ENCODE measurements around the gene OLFM2. TPM values are rescaled to one million over a fixed set of nuclear protein-coding genes. Genes with fewer than 3 reads are reported as not detected.

The OLFM2 gene
- total and polyA plus RNA-seq, 10 donors, result 1.5 to 4.6 (median 2.5) TPM

GRCh38 chr19:9917321-9917720 lies 19.0 kb downstream of the OLFM2 start:
- no peaks in the 10 kb centered on the region for H3K9me3 ChIP-seq
- no peak for TF ChIP-seq POLR2A (IDR thresholded peaks at IDR 0.05)
- no peak for TF ChIP-seq POLR2AphosphoS5 (IDR thresholded peaks at IDR 0.05)
- no peak for TF ChIP-seq CTCF (IDR thresholded peaks at IDR 0.05 in 8 of 11, conservative IDR thresholded peaks at IDR 0.05 in 3 of 11)
- DNase-seq, result no peak
- no peaks in the 10 kb centered on the region for H3K36me3 ChIP-seq
- no peak overlapping the region for H3K27ac ChIP-seq
- peaks cover 5 to 23% (median 21%) of the 10 kb centered on the region in 6 donors for H3K4me1 ChIP-seq
- peaks cover 0 to 91% (median 28%) of the 10 kb centered on the region in 7 donors for H3K27me3 ChIP-seq (replicated peaks in 1 of 7)
- H3K4me3 ChIP-seq, result no peak overlapping the region
- intact Hi-C loops (cut with DNase I; ENCODE audit: low total_unique reads), result loop anchor here (10.0 kb wide), 1 partner anchor 63 kb away; no protein-coding TSS in a partner anchor
- WGBS, 5 donors, result 5 to 14% (median 7%) methylated on average over 3 of the region's 3 CpGs

GRCh38 chr19:9916719-9917118 lies 19.6 kb downstream of the OLFM2 start:
- DNase-seq, result no peak
- Histone ChIP-seq H3K4me1 (peaks cover 5 to 23% (median 21%) of the 10 kb centered on the region in 6 donors), H3K27ac (no peak overlapping the region), H3K9me3 (no peaks in the 10 kb centered on the region), H3K27me3 (replicated peaks in 1 of 7) (peaks cover 0 to 94% (median 33%) of the 10 kb centered on the region in 7 donors), H3K36me3 (no peaks in the 10 kb centered on the region), H3K4me3 (no peak overlapping the region)
- WGBS, 5 donors, result 39 to 48% (median 42%) methylated on average over 6 of the region's 6 CpGs
- intact Hi-C loops (cut with DNase I; ENCODE audit: low total_unique reads), result loop anchor here (10.0 kb wide), 1 partner anchor 62 kb away; no protein-coding TSS in a partner anchor
- TF ChIP-seq POLR2AphosphoS5 (IDR thresholded peaks at IDR 0.05) (no peak), CTCF (IDR thresholded peaks at IDR 0.05 in 8 of 11, conservative IDR thresholded peaks at IDR 0.05 in 3 of 11) (no peak), POLR2A (IDR thresholded peaks at IDR 0.05) (no peak)

GRCh38 chr19:9914315-9915207 lies 21.8 kb downstream of the OLFM2 start:
- Histone ChIP-seq H3K27ac (peak overlapping the region in 1 of 8 donors; percentile 9), H3K4me3 (peak overlapping the region; percentile 28 to 71 (median 40)), H3K36me3 (no peaks in the 10 kb centered on the region), H3K4me1 (peaks cover 5 to 23% (median 21%) of the 10 kb centered on the region in 6 donors), H3K9me3 (no peaks in the 10 kb centered on the region), H3K27me3 (replicated peaks in 1 of 7) (peaks cover 0 to 98% (median 34%) of the 10 kb centered on the region in 7 donors)
- peak; percentile 86 for DNase-seq
- WGBS, 5 donors, result 0 to 2% (median 1%) methylated on average over 37 to 65 of the region's 65 CpGs
- intact Hi-C loops (cut with DNase I; ENCODE audit: low total_unique reads), result loop anchor here (10.0 kb wide), 1 partner anchor 60 kb away; no protein-coding TSS in a partner anchor
- TF ChIP-seq POLR2AphosphoS5 (IDR thresholded peaks at IDR 0.05), result peak in 2 of 3 donors; percentile 42 to 60
- no peak for TF ChIP-seq POLR2A (IDR thresholded peaks at IDR 0.05)
- peak; percentile 38 to 78 (median 47) for TF ChIP-seq CTCF (IDR thresholded peaks at IDR 0.05 in 8 of 11, conservative IDR thresholded peaks at IDR 0.05 in 3 of 11)

GRCh38 chr19:9914001-9914314 lies 22.4 kb downstream of the OLFM2 start:
- TF ChIP-seq POLR2A (IDR thresholded peaks at IDR 0.05) (no peak), CTCF (IDR thresholded peaks at IDR 0.05 in 8 of 11, conservative IDR thresholded peaks at IDR 0.05 in 3 of 11) (no peak), POLR2AphosphoS5 (IDR thresholded peaks at IDR 0.05) (no peak)
- intact Hi-C loops (cut with DNase I; ENCODE audit: low total_unique reads), result loop anchor here (10.0 kb wide), 1 partner anchor 59 kb away; no protein-coding TSS in a partner anchor
- peaks cover 5 to 23% (median 21%) of the 10 kb centered on the region in 6 donors for H3K4me1 ChIP-seq
- peak; percentile 31 for DNase-seq
- peaks cover 0 to 98% (median 40%) of the 10 kb centered on the region in 7 donors for H3K27me3 ChIP-seq (replicated peaks in 1 of 7)
- no peaks in the 10 kb centered on the region for H3K9me3 ChIP-seq
- WGBS, 5 donors, result 0 to 3% (median 1%) methylated on average over 8 to 26 of the region's 27 CpGs; no CpG with 5 or more reads in 1 of the 5 donors
- H3K27ac ChIP-seq, result no peak overlapping the region
- H3K36me3 ChIP-seq, result no peaks in the 10 kb centered on the region
- H3K4me3 ChIP-seq, result peak overlapping the region; percentile 28 to 71 (median 40)

Data from spleen (tissue), 11 donors.